Thoracic aorta (tissue), 2 donors: ENCODE data around the gene SLC35B2. TPM values are rescaled to one million over a fixed set of nuclear protein-coding genes. Genes with fewer than 3 reads are reported as not detected.

ENCODE experiments used
- ATAC-seq: fragments of 150-250 bp; one replicate; pipeline ENCODE4 v1.8.0; 2017; ENCODE audit warnings: low read depth; ENCODE audit not compliant: insufficient number of reproducible peaks, low FRiP score
- DNase-seq: peaks from one replicate; pipeline ENCODE4 v3.0.0-alpha.2; 2020; ENCODE audit warnings: low spot score
- H3K27ac ChIP-seq, 2 donors: fragments of 200-600 bp; sonication (generic); 1 replicate in 1 of 2; 2 replicates in 1 of 2; pipeline ENCODE4 v1.5.1; 2016; ENCODE audit warnings: mild to moderate bottlenecking in 2 of 2, moderate library complexity in 2 of 2
- H3K27me3 ChIP-seq: fragments of 200-600 bp; sonication (generic); replicated peaks from 2 replicates; pipeline ENCODE4 v1.6.0; 2016; ENCODE audit warnings: mild to moderate bottlenecking; ENCODE audit not compliant: insufficient read depth
- H3K36me3 ChIP-seq: fragments of 200-600 bp; sonication (generic); one replicate; pipeline ENCODE4 v1.5.1; 2016
- H3K4me1 ChIP-seq, 2 donors: fragments of 200-600 bp; sonication (generic); 1 replicate in 1 of 2; 2 replicates in 1 of 2; pipeline versions ENCODE4 v1.5.1 to v1.6.0; 2016; ENCODE audit warnings: low read depth in 2 of 2, mild to moderate bottlenecking in 1 of 2; ENCODE audit not compliant: control insufficient read depth in 1 of 2
- H3K4me3 ChIP-seq: fragments of 200-600 bp; sonication (generic); 2 replicates; pipeline ENCODE4 v1.5.1; 2016; ENCODE audit warnings: mild to moderate bottlenecking
- H3K9me3 ChIP-seq: fragments of 200-600 bp; sonication (generic); 2 replicates; pipeline ENCODE4 v1.5.1; 2016
- CTCF ChIP-seq: fragments of 200-600 bp; sonication (generic); IDR thresholded peaks from one replicate; pipeline ENCODE4 v1.5.1; 2019; ENCODE audit warnings: antibody characterized with exemption
- total RNA-seq, 2 donors: library from RNA; depleted of rRNA; stranded (reverse); fragments of >200 nt; gene quantifications; one replicate each; pipeline versions ENCODE4 v1.1.0 to v1.2.3, GENCODE V29; 2016

The SLC35B2 gene
- total RNA-seq, 2 donors from 2014 or later: 19.9 to 33.3 TPM

GRCh38 chr6:44214307-44214706, 43.0 kb downstream of the SLC35B2 start:
- no peaks in the 10 kb centered on the region for H3K9me3 ChIP-seq
- H3K4me3 ChIP-seq: no peak overlapping the region
- no peaks in the 10 kb centered on the region for H3K27me3 ChIP-seq
- H3K4me1 ChIP-seq: peaks cover 9 to 31% of the 10 kb centered on the region in 2 donors
- ATAC-seq: no peak
- no peak for TF ChIP-seq CTCF
- no peak overlapping the region for H3K27ac ChIP-seq
- DNase-seq: no peak
- H3K36me3 ChIP-seq: no peaks in the 10 kb centered on the region

DNA sequence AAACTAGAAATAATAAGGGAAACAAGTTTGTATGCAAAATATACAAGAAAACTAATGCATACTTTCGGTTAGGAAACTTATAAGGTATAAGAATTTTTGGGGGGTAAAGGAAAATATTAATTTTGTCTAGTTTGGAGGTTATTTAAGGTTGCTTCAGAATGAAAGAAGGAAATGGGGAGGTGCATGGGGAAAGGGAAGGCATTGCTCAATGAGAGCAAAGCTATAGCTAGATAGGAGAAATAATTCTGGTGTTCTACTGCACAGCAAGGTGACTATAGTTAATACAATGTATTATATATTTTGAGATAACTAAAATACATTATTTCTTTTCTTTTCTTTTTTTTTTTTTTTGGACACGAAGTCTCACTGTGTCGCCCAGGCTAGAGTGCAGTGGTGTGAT, 46.0 kb downstream of the SLC35B2 start:
- no peak overlapping the region for H3K4me3 ChIP-seq
- ATAC-seq (no peak), DNase-seq (no peak)
- H3K27ac ChIP-seq: no peak overlapping the region
- TF ChIP-seq CTCF: no peak
- H3K9me3 ChIP-seq: no peaks in the 10 kb centered on the region
- peaks cover 0 to 2% of the 10 kb centered on the region in 2 donors for H3K4me1 ChIP-seq
- H3K27me3 ChIP-seq: no peaks in the 10 kb centered on the region
- no peaks in the 10 kb centered on the region for H3K36me3 ChIP-seq

DNA sequence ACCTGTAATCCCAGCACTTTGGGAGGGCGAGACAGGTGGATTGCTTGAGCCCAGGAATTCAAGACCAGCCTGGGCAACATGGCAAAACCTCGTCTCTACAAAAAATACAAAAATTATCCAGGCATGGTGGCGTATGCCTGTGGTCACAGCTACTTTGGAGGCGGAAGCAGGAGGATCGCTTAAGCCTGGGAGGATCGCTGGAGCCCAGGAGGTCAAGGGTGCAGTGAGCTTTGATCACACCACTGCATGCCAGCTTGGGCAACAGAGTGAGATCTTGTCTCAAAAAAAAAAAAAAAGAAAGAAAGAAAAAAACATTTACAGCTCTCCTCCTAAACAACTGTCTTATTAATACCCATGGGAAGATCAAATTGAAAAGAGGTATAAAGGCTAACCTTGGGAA, 49.4 kb downstream of the SLC35B2 start:
- ATAC-seq: no peak
- Histone ChIP-seq H3K36me3 (no peaks in the 10 kb centered on the region), H3K27ac (no peak overlapping the region), H3K4me1 (no peaks in the 10 kb centered on the region), H3K4me3 (no peak overlapping the region), H3K27me3 (no peaks in the 10 kb centered on the region), H3K9me3 (no peaks in the 10 kb centered on the region)
- DNase-seq: no peak
- no peak for TF ChIP-seq CTCF

Other genes starting within 250 kb of the SLC35B2 start
- gene MRPL14, start 130.1 kb downstream of the SLC35B2 start, total RNA-seq: 10 to 100 TPM; 31.0 to 32.4 TPM
- 10 to 100 TPM; 21.9 to 43.4 TPM for gene TMEM63B, start 130.0 kb downstream of the SLC35B2 start, total RNA-seq
- not detected for gene CAPN11, start 98.7 kb downstream of the SLC35B2 start, total RNA-seq
- gene MYMX, start 40.6 kb downstream of the SLC35B2 start, total RNA-seq: not detected
- gene SLC29A1, start 33.9 kb downstream of the SLC35B2 start, total RNA-seq: 100 to 1,000 TPM; 132 to 172 TPM
- gene HSP90AB1, start 10.4 kb downstream of the SLC35B2 start, total RNA-seq: 100 to 1,000 TPM; 405 to 695 TPM
- 10 to 100 TPM in 1 of 2 donors, 1 to 10 TPM in 1; 5.5 to 10.6 TPM for gene NFKBIE, start 8.0 kb upstream of the SLC35B2 start, total RNA-seq
- not detected for gene TMEM151B, start 12.9 kb upstream of the SLC35B2 start, total RNA-seq
- gene AARS2, start 55.8 kb upstream of the SLC35B2 start, total RNA-seq: 1 to 10 TPM; 6.0 to 8.8 TPM
- not detected for gene SPATS1, start 85.1 kb upstream of the SLC35B2 start, total RNA-seq
- gene CDC5L, start 130.2 kb upstream of the SLC35B2 start, total RNA-seq: 10 to 100 TPM; 19.6 to 21.7 TPM